Measurements from ENCODE around the gene LARGE1. TPM values are rescaled to one million over a fixed set of nuclear protein-coding genes. Genes with fewer than 3 reads are reported as not detected.
A peak's percentile ranks its signal among the peaks of the same experiment; 100 is the strongest.

Gene LARGE1
- total RNA-seq (2021; fragmentation: NEBNext Ultra II Directional; extraction: Animal tissue kit (Norgen Biotek cat#: 25700)) (69.5 and 83.0 TPM in 2 replicates), polyA plus RNA-seq (2011; rRNA removed) (43.7 and 51.4 TPM in 2 replicates), polyA minus RNA-seq (2011; rRNA and poly(A)+ RNA removed) (121 and 152 TPM in 2 replicates)
- polyA plus RNA-seq (2011; cell fraction: cytosol; rRNA removed), result 42.0 TPM
- polyA plus RNA-seq (2011; cell fraction: nucleus; rRNA removed), result 56.3 TPM
- polyA plus RNA-seq (2012, experiment 1 of 2), result 40.0 to 53.5 TPM (median 47.7 TPM) in 4 replicates
- 38.9 TPM for polyA plus RNA-seq (2012, experiment 2 of 2)
- polyA plus RNA-seq (2013, experiment 1 of 2), result 39.9 TPM
- polyA plus RNA-seq (2013, experiment 2 of 2), result 39.1 TPM
- 72.1 TPM for polyA minus RNA-seq (2011; cell fraction: cytosol; rRNA and poly(A)+ RNA removed)
- 137 TPM for polyA minus RNA-seq (2011; cell fraction: nucleus; rRNA and poly(A)+ RNA removed)
- long read RNA-seq, experiment 1, full-length matches to known transcripts, result 10 of 45 reads
- long read RNA-seq, experiment 1, partial matches to known transcripts, result 19 of 45 reads
- long read RNA-seq, experiment 1, other reads (novel, unspliced or antisense), result 16 of 45 reads
- long read RNA-seq, experiment 2, partial matches to known transcripts, result 4 of 5 reads
- long read RNA-seq, experiment 2, other reads (novel, unspliced or antisense), result 1 of 5 reads

DNA sequence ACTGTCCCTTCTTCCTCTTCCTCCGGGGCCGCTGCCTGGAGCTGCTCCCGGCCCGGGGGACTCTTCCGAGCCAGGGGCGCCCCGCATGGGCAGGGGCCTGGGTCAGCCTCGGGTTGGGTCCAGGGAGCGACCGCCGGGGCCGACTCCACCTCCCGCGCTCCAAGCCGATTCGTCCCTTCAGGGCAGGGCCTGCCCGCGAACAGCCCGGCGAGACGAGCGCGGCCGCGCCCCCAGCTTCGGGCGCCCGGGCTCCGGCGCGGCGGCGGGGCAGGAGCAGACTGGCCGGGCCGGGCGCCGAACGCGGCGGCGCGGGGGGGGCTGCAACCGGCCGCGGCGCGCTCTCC, at the start of gene LARGE1:
Gene LARGE1 (minus strand): TSS at position 280 of the 344 bp plus-strand sequence.
- TF ChIP-seq SAP30 (IDR thresholded peaks at IDR 0.05; ENCODE audit: insufficient read depth, insufficient replicate concordance, low read length) (no peak), PHF8 (conservative IDR thresholded peaks at IDR 0.05; ENCODE audit: low read depth, low read length) (0 out of 2 replicates have a peak, but pooled peaks have one; percentile 21), KDM4A (IDR thresholded peaks at IDR 0.05; ENCODE audit: low read depth, low read length, severe bottlenecking) (peak; percentile 13), POLR2A (IDR thresholded peaks at IDR 0.05; ENCODE audit: control extremely low read depth in 1 of 2, low read depth in 2 of 2, low read length in 2 of 2) (no peak), RXRA (IDR thresholded peaks at IDR 0.05; ENCODE audit: insufficient read depth, low read depth, low read length) (no peak), EGR1 (IDR thresholded peaks at IDR 0.05; ENCODE audit: borderline replicate concordance, low read depth, low read length) (no peak)
- peak within 1 kb of the TSS; percentile 76 for H3K4ac ChIP-seq (replicated peaks; ENCODE audit: insufficient read length, low read depth, low read length)
- H3K79me2 ChIP-seq (ENCODE audit: control insufficient read depth in 1 of 2, insufficient read depth in 2 of 2, low read length in 2 of 2), result peaks cover 38 to 50% of the 10 kb centered on the region in 2 experiments
- 2% methylated on average over 34 of the region's 47 CpGs; no CpG with 5 or more reads in 1 of the 2 experiments for WGBS, 2 experiments (ENCODE audit: extremely low coverage in 1 of 2, insufficient coverage in 1 of 2, insufficient read length in 1 of 2, insufficient replicate concordance in 2 of 2, low coverage in 1 of 2, low lambda C conversion rate in 2 of 2, missing lambda C conversion rate in 1 of 2)
- no peak within 1 kb of the TSS for H3K56ac ChIP-seq (replicated peaks; ENCODE audit: insufficient read length, low read depth, low read length)
- H3K4me1 ChIP-seq (replicated peaks in 1 of 4; ENCODE audit: control insufficient read depth in 3 of 4, insufficient read depth in 4 of 4, low read length in 3 of 4), result peaks cover 7 to 18% (median 14%) of the 10 kb centered on the region in 4 experiments
- no peak within 1 kb of the TSS for H3K14ac ChIP-seq (ENCODE audit: insufficient read length)
- CTCF ChIA-PET (ENCODE audit: partially characterized antibody), result no interaction called here
- H2BK20ac ChIP-seq (ENCODE audit: low read length), result no peak within 1 kb of the TSS
- peak within 1 kb of the TSS; percentile 79 for H4K5ac ChIP-seq (ENCODE audit: insufficient read length, low read depth, low read length)
- H3K9ac ChIP-seq (replicated peaks in 1 of 4; ENCODE audit: extremely low read depth in 1 of 4, low read depth in 3 of 4, low read length in 3 of 4), result peak within 1 kb of the TSS; percentile 46 to 92 (median 60)
- H3K23me2 ChIP-seq (ENCODE audit: low read depth, low read length), result peaks cover 27% of the 10 kb centered on the region
- no peaks in the 10 kb centered on the region for H3K9me3 ChIP-seq (ENCODE audit: insufficient read depth in 2 of 2, low read depth in 1 of 2, low read length in 1 of 2)
- peak within 1 kb of the TSS; percentile 71 for H3K18ac ChIP-seq (ENCODE audit: extremely low read depth, low read length)
- peak within 1 kb of the TSS; percentile 92 for H4K8ac ChIP-seq (ENCODE audit: extremely low read depth, insufficient read depth, low read length)
- H2BK120ac ChIP-seq (replicated peaks; ENCODE audit: low read depth, low read length), result peak within 1 kb of the TSS; percentile 81
- no peak for FAIRE-seq
- no peak within 1 kb of the TSS for H2BK5ac ChIP-seq (ENCODE audit: low read depth, low read length)
- H3K27ac ChIP-seq (ENCODE audit: low read depth, low read length), result no peak within 1 kb of the TSS; the same call in 1 of the 2 replicates
- peak within 1 kb of the TSS; percentile 89 for H4K91ac ChIP-seq (replicated peaks; ENCODE audit: insufficient read length, low read length)
- H3K4me2 ChIP-seq (ENCODE audit: insufficient read depth in 1 of 2, low read depth in 2 of 2, low read length in 2 of 2), result peak within 1 kb of the TSS; percentile 93 to 94
- peak within 1 kb of the TSS; percentile 94 for H2BK12ac ChIP-seq (ENCODE audit: low read depth, low read length)
- POLR2A ChIA-PET (ENCODE audit: partially characterized antibody), result interaction anchor here (1.1 to 2.6 kb wide), 3 partner anchors 9 to 23 kb away, joined by 5 to 10 read pairs (median 9); no protein-coding TSS in a partner anchor
- no peak within 1 kb of the TSS for H2AK5ac ChIP-seq (ENCODE audit: low read depth, low read length)
- peak within 1 kb of the TSS; percentile 43 for H2AFZ ChIP-seq (ENCODE audit: low read length)
- no peaks in the 10 kb centered on the region; a peak in 1 of 7 replicates for H3K27me3 ChIP-seq (replicated peaks in 1 of 4; ENCODE audit: control insufficient read depth in 3 of 4, extremely low read depth in 1 of 4, insufficient read depth in 3 of 4, low read length in 3 of 4)
- H3K36me3 ChIP-seq (ENCODE audit: control insufficient read depth in 2 of 4, insufficient read depth in 4 of 4, low read length in 3 of 4), result no peaks in the 10 kb centered on the region
- H4K20me1 ChIP-seq (replicated peaks in 1 of 2; ENCODE audit: control insufficient read depth in 1 of 2, insufficient read depth in 2 of 2, low read length in 2 of 2), result peaks cover 31 to 37% of the 10 kb centered on the region in 2 experiments
- peaks cover 11% of the 10 kb centered on the region for H3K79me1 ChIP-seq (ENCODE audit: low read depth, low read length)
- peak within 1 kb of the TSS; percentile 60 to 95 (median 83) for H3K4me3 ChIP-seq (ENCODE audit: extremely low read depth in 1 of 4, insufficient read depth in 2 of 4, low read depth in 3 of 4, low read length in 4 of 4)
- DNase-seq (ENCODE audit: low read depth in 1 of 2, low spot score in 2 of 2), result peak in 1 of 2 experiments; percentile 57
- no peak within 1 kb of the TSS for H3K23ac ChIP-seq (ENCODE audit: insufficient read length)
- H2BK15ac ChIP-seq (ENCODE audit: low read length), result no peak within 1 kb of the TSS; the same call in 1 of the 2 replicates
